Pulmonary artery endothelial cell (primary cell): ENCODE data around the gene MINAR1. TPM values are rescaled to one million over a fixed set of nuclear protein-coding genes. Genes with fewer than 3 reads are reported as not detected.
"Not testable (repeated sequence)": the region's sequence is repeated elsewhere in the genome, so short reads cannot be mapped to it uniquely, and the experiment has no call there.

Experiments
- DNase-seq: peaks from one replicate; pipeline ENCODE4 v3.0.0-alpha.2; 2011; ENCODE audit warnings: low read depth, low spot score
- total RNA-seq: library from RNA; depleted of rRNA; stranded (reverse); fragments of >200 nt; gene quantifications from 2 replicates; pipeline ENCODE4 v1.2.3, GENCODE V29; 2014

MINAR1 gene, protein sequence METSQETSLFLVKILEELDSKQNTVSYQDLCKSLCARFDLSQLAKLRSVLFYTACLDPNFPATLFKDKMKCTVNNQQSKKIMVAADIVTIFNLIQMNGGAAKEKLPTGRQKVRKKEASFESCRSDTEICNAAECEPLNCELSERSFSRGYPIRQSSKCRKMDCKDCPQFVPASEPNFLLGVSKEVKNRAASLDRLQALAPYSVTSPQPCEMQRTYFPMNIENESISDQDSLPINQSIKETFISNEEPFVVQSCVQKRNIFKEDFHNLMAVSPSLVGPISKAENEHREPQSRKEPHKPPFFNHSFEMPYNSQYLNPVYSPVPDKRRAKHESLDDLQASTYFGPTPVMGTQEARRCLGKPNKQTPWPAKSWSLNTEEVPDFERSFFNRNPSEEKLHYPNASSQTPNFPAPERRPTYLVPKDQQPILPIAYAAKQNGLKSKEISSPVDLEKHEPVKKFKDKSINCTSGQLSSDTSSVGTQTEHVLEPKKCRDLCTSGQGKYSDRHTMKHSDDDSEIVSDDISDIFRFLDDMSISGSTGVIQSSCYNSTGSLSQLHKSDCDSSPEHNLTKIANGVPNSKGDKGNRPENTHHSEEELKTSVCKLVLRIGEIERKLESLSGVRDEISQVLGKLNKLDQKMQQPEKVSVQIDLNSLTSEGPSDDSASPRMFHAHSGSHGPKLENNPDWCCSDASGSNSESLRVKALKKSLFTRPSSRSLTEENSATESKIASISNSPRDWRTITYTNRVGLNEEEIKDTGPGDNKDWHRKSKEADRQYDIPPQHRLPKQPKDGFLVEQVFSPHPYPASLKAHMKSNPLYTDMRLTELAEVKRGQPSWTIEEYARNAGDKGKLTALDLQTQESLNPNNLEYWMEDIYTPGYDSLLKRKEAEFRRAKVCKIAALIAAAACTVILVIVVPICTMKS
- total RNA-seq = 0.28 and 0.92 TPM in 2 replicates

DNA sequence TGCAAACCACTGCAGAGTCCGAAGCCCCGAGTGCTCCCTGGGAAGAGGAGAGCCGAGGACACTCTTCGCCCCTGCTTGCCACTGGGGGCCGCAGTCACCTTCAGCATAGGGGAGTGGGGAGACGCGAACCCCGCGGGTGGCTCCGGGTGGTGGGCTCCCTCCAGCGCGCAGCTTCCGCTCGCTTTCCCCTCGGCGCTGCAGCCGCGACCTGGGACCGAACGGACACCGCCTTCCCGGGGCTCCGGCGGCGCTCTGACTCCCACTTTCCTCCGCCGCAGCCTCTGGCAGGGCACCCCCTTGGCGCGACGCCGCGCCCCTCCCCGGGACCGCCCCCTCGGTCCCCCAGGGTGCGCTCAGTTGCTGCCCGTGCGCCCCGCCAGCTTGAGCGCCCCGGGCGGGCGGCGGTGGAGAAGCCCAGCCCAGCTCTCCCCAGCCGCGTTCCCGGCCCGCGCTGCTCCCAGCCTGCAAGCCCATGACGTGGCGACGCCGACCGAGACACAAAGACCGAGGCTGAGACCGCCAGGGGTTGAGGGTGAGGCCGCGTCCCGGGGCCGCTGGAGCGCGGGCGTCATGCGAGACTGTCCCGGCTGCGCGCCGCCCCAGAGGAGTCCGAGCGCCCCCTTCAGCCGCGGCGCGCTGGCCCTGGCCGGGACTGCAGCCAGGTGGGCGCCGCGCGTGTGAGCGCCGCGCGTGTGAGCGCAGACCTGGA lies at the start of gene MINAR1:
MINAR1 (plus strand) TSS at position 701 of the 709 bp plus-strand sequence. CDS start 23,812 bp downstream, outside the sequence.
- no peak for DNase-seq

DNA sequence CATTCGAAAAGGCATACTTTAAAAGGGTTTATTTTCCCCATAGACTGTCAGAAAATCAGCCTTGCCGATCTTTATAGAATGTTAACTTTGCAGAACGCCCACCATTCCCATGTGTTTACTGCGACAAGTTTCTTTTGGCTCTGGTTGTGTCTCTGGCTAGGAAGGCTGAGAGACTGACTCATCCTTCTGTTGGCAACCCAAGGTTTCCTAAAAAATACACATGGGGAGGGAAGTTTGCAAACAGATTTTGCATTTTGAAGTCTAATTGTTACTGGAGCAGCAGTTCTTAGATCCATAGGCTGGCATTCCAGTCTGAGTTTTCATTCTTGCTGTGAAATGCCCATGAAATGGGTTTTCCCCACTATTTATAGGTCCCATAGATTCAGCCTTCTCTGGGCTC lies 37.9 kb upstream of the MINAR1 start:
- DNase-seq = no peak

DNA sequence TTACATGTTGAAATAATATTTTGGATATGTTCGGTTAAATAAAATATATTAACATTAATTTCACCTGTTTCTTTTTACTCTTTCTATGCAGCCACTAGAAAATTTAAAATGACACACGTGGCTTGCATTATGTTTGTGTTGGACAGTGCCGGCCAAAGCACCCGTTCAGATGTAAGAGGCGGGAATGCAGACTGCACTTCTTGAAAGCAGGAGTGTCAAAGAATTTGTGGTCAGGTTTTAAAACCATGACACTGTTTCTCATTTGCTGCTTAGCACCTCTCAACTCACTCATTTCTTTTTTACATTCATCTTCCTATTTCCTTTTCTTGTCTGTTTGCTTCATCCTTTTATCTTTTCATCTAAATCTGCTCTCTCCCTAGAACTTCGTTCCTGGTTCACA lies 35.3 kb upstream of the MINAR1 start:
- no peak for DNase-seq

DNA sequence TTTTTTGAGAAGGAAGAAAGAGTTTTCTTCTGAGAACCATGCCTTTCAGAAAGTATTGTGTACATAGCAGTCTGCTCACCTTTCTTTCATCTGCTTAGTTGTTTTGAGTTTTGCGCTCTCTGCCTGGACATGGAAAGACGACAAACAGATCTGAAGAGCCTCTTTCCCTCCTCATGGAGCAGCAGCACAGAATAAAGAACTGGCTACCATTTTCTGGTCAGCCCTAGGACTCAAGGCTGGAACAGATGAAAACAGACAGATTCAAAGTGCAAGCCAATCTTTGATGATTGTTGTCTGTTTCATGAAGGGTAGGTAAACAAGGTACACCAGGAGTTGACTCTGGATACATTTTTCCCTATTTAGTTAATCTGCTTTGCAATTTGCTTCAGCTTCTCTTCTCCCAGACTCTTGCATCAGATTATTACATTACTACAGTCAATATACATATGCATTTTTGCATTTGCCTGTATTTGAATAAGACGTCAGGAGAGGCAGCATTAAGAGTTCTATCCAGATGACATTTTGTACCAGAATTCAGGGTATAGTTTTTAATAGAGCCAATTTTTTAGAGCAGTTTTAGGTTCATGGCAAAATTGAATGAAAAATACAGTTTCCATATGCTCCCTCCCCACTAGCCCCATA lies 34.7 kb upstream of the MINAR1 start:
- DNase-seq = no peak

DNA sequence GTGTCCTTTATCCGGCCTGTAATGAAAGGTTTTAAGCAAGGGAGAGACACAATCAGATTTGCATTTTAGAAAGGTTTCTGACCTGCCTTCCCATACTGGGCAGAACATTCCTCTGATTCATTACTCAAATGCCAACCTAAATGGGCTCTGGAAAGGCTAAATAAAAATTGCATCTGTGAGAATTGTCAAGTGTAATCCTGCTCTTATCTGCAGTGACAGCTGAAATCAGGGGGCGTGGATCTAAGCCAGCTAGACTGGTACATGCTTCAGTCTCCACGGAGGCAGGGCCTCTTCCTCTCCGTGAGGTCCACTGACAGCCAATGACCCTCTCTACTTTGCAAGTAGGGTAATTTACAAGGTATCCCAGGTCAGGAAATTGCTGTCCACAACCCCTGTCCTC lies 32.5 kb upstream of the MINAR1 start:
- no peak for DNase-seq

DNA sequence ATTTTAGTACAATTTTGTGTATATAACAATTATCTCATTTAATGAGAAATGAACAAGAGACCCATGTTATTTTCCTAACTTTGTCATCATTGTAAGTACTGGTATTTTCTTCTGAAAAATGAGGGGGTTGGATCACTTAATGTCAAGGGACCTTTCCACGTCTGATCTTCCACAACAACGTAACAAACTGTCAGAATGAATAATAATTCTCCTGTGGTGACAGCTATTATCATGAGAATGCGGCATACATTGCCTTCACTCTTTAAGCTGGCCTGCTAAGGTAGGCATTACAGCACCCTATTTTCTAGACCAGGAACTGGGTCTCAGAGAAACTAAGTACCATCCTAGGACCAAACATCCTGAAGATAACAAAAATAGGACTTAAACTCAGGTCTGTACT lies 31.5 kb upstream of the MINAR1 start:
- DNase-seq = no peak

DNA sequence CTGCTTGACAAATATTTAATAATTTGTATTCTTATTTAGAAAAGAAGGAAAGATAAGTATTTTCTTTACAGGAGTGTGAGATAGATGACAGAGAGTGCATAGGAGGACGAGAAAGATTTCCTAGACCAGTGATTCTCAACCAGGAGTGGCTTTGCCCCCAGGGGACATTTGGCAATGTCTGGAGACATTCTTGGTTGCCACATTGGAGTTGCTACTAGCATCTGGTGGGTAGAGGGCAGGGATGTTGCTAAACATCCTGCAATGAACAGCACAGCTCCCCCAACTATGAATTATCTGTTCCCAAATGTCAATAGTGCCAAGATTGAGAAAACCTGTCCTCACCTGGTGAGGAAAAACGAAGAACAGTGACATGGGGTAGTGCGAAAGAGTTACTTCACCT lies 30.8 kb upstream of the MINAR1 start:
- no peak for DNase-seq

DNA sequence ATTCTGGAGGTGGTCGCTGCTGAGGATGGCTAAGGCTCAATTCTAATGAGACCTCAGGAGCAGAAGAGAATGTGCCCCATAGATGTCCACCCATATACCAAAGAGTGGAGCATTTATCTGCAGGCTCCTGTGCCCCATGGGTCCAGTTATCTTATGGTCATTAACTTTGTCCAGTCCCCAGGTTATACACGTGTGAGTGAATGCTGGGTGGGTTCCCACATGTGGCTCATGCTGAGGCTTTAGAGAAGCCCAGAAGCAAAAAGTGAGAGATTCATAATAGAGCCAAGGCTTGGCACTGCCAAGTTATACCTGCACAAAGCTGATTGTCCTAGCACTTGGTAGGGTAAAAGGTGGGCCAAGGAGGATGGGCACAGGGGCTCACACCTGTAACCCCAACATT lies 30.0 kb upstream of the MINAR1 start:
- no peak for DNase-seq

DNA sequence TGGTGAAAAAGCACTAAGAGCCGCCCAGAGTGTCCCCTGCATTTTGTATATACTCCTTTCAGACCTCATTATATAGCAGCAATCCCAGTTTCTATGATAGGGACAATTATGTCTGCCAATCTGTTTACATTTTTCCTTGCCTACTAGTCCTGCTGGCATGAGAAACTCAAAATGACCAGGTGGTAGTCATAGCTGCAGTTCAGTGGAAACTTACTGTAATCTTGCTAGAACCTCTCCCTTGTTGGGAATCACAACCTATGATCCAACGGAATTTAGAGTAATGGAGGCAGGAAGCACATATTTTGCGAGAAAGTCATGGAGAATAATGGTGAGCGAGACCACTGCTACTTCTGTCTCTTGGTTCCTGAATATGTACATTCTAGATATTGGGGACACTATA lies 28.6 kb upstream of the MINAR1 start:
- no peak for DNase-seq

DNA sequence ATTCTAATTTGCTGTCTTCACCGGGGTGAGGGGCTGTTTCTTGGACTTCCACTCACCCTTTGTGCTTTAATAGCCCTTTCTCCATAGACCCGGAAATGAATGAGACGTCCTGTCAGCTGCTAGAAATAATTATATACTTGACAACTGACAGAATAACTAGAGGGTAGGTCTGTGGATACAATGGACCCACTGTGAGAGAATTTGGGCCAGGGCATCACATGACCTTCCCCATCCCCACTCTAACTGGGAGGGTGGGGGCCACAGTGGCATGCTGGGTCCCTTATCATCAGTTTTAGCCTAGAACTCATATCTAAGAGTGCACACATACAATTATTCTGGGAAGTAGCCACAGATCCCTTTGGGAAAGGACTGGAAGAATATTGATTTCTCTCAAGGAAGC lies 25.9 kb upstream of the MINAR1 start:
- no peak for DNase-seq

DNA sequence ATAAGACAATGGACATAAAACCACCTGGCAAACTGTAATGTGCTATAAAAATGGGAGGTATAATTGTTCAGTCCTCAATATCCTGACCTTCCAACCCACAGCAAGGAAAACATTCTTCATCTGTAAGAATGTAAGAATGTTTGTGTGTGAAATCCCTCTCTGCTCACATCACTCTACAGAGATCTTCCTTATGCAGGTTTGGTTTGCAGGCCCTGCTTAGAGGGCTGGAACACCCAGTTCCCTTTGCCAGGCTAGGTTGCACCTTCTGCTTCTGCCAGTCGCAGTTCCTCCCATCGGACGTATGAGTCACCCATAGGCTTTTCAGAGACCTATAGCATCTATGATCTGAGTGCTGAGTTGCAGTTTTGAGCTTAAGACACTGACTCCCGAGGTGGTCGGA lies 24.1 kb upstream of the MINAR1 start:
- DNase-seq = no peak

DNA sequence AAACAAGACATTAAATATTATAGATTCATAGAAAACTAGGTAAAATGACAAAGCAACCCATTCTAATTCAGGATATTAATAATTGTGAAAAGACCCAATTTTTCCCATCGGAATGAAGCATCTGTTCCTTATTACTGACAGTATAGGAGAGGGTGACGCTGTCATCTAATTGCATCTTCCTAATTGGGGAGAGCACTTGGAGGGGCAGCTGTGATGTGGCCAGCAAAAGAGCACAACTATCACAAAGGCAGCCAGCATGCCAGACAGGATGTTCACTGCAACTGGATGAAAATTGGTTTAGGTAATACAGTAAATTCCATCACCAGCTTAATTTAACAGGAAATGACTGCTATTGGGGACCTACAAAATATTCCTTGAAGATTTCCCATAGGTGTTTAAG lies 21.9 kb upstream of the MINAR1 start:
- no peak for DNase-seq

DNA sequence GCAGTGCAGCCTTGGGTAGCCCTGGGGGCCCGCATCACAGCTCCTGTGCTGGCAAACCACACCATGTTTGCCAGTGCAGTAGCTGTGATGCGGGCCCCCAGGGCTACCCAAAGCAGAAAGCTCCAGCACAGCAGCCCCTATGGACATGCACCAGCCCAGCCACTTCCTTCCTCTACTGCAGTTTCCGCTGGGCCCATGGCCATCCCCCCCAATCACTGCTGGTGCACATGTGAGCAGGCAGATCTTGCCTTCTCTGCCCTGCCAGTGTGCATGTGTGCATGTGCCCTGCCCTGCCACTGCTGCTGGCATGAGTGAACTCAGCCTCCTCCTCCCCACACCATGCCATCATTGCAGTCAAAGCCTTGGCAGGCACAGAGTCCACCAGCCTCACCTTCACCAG lies 20.1 kb upstream of the MINAR1 start:
- DNase-seq = no peak

DNA sequence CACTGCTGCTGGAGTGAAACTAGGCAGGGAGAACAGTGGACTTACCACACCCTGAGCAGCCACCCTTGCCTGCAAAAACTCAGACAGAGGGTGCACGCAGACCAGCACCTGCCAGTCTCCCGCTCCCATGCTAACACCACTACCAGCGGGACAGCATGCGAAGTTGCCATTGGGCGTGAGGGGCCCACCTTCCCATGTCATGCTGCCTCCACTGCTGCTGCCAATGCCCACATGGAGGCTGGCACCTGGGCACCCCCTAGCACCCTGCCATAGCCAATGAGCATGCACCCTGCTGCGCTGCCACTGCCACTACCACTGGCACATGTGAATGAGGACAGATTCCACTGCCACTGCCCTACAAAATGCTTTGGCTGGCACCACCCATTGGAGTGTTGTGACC lies 19.7 kb upstream of the MINAR1 start:
- DNase-seq = no peak

DNA sequence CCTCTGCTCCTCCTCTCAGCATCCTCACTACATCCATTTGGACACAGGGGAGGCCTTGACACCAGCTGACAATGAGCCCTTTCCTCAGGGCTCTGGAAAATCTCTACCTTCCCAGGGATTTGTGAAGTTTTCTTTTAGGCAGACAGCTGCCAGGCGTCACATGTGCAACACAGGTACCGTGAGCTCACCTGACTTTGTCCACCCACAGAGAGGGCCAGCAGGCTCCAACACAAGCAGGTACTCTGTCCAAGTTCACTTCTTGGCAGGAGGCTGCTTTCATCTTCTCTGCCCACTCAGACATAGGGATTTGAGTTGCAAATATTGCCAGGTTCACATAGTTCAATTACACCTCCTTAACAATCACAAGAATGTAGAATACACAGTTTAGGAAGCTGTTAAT lies 15.3 kb upstream of the MINAR1 start:
- DNase-seq = no peak

DNA sequence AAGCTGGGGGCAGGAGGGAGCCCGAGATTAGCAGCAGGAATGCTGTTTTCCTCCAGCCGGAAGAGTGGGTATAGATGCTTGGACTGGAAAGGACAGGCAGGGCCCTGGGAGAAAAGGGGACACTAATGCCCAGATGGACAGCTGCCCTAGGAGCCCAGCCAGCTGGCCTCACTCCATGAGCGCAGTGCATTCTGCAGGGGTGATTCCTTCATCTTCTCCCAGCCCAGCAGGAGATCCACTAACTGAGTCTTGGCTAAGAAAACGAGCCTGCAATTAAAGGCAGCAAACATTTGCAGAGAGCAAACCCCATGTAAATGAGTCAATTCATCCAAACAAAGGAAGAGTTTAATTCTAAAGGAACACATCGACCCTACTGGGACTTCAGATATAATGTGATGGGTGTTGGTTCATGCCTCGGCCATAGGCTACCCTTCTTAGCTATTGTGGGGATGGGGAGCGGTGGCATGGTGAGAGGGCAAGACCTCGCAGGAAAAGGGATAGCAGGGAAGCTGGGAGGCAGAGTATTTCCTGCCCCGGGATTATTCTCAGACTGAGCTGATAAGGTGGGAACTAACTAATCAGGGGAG lies 13.3 kb upstream of the MINAR1 start:
- DNase-seq = no peak

DNA sequence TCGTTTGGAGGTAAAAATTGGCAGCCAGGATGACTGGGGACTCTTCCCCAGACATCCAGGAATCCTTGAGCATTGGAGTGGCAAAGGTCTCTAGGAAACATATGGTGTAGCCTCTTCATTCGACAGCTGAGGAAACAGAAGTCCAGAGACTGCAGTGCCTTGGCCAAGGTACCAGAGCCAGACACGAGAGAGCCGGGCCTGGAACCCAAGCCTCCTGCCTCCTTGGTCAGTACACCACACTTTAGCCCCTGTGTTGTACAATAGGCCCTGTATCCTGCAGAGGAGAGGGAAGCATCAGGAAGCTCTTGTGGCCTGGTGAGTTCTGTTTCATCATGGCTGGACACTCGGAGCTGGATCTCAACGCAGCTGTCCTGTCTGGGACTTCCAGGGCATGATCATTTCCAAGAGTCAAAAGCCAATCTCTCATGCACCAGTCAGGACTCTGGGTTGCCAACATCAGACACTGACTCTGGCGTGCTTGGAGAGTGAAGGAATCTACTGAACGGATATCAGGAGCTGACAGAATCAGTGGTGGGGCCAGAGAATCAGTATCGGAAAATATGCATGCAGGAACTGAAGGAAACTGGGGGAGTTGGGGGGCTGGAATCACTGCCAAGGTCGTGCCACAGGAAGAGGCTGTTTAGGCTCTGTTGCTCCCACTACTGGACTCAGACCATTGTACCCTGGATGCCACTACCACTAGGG lies 6.4 kb upstream of the MINAR1 start:
- DNase-seq = no peak

DNA sequence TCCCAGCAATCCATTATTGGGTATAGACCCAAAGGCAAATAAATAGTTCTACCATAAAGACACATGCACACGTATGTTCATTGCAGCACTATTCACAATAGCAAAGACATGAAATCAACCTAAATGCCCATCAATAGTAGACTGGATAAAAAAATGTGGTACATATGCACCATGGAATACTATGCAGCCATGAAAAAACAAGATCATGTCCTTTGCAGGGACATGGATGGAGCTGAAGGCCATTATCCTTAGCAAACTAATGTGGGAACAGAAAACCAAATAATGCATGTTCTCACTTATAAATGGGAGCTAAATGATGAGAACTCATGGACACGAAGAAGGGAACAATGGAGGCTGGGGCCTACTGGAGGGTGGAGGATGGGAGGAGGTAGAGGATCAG lies 5.2 kb upstream of the MINAR1 start:
- not testable (repeated sequence) for DNase-seq

DNA sequence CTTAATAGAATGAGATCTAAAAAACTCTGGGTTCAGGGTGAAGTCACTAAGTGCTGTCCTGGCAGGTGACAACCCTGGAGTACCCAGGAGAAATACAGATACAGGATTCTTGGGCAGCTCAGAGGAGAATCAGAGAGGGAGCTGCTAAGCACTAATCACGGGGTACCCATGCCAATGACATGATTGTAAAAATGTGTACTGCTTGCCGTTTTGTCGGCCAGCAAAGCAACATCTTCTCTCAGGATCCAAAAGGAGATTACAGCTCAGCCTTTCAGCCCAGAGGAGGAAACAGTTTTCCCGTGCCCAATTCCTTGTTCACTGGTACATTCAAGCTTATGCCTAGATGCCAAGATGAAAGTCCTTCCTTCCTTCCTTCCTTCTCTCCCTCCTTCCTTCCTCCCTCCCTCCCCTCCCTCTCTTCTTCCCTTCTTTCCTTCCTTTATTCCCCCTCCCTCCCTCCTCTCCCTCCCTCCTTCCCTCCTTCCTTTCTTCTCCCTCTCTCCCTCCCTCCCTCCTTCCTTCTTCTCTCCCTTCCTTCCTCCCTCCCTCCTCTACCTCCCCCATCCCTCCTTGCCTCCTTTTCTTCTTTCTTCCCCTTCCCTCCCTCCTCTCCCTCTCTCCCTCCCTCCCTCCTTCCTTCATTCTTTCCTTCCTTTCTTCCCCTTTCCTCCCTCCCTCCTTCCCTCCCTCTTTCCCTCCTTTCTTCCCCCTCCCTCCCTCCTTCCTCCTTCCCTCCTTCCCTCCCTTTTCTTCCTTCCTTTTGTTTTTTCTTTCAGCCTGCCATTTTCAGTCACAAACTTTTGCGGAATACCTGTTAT lies 4.1 kb upstream of the MINAR1 start:
- no peak for DNase-seq
